GM18867 (cell line): ENCODE measurements around the gene IBTK.
A peak's percentile ranks its signal among the peaks of the same experiment; 100 is the strongest.
"Not testable (repeated sequence)": the region's sequence is repeated elsewhere in the genome, so short reads cannot be mapped to it uniquely, and the experiment has no call there.

Experiments
- ATAC-seq: cut with Tn5 transposase; IDR thresholded peaks from one replicate; pipeline ENCODE4 v1.9.1; 2021; ENCODE audit warnings: mild to moderate bottlenecking, moderate library complexity; ENCODE audit not compliant: unreplicated experiment

IBTK gene

DNA sequence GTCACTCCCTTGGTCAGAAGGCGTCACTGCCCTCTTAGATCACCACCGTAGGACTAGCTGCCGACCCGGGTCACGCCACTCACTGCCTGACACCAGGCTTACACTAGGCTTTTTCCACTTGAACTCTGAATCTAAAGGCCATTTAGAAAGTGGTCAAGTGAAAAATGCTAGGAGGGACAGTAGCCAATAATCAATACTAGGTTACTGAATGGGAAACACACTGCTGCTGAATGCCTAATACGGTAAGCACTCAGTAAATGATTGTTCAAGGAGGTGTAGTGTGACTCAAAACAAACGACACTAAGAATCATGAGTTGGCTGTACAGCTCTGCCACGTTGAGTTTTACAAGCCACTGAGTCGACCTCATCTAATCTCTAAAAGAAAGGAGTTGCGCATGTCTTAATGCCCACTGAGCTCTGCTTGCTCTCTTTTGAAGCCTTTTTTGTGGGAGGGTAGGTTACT is 760 bp upstream of the IBTK start:
- ATAC-seq: peak; percentile 42

- ATAC-seq: peak; percentile 34
These were observed 591 bp downstream of the IBTK start for GRCh38 chr6:82246802-82247504.

DNA sequence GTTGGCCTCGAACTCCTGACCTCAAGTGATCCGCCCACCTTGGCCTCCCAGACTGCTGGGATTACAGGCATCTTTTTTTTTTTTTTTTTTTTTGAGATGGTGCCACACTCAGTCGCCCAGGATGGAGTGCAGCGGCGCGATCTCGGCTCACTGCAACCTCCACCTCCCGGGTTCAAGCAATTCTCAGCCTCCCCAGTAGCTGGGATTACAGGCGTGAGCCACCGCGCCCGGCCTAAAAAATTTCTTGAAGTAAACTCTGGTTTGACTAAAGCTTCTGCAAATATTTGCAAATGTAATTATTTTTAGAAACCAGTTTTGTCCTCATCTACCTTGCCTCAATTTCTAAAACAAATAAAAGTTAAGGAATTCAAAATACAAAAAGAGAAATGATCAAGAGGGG is 1.2 kb downstream of the IBTK start:
- ATAC-seq: no peak

DNA sequence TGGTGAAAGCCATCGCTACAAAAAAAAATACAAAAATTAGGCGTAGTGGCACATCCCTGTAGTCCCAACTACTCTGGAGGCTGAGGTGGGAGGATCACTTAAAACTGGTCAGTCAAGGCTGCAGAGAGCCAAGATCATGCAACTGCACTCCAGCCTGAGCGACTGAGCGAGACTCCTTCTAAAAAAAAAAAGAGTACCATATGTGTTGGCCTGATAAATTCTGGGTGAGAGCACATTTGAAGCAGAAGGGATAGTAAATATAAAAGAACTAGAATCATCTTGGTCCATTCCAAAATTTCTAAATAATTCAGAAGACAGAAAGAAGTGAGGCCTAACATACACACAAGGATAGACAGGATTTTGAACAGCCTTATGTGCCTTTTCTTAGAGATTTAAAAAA is 2.2 kb downstream of the IBTK start:
- no peak for ATAC-seq

DNA sequence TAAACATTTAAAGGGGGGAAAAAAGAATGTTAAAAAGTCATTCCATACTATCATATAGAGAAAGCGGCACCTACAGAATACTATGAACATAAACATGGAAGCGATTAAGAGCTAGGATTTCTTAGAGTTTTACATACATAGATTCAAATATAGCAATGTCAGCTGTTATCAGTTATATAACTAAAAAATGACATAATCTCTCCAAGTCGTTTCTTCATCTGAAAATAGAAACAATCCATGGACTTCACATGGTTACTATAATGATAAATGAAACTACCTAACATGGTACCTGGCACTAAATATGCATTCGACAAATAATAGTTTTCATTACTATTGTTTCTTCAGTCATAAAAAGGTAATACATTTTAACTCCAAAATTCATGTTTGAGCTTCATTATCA is 3.7 kb downstream of the IBTK start:
- ATAC-seq: no peak

DNA sequence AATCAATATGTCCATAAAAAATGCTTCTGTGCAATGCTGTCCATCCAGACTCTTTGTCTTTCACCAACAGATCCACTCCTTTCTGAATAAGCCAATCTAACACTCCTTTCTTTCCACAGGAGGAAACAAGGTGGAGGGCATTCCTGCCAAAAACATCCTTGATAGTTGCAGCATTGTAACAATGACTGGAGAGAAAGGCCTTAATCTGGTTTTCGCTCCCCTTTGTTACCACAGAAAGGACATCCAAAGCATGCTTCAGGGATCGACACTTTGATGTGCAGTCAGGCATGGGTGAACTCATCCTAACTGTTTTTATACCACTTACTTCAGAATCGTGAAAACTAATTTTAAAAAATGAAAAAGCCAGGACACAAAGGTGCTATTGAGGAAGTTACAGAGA is 7.4 kb downstream of the IBTK start:
- ATAC-seq: no peak

GRCh38 chr6:82239597-82239996 is 7.9 kb downstream of the IBTK start:
- ATAC-seq: no peak

- ATAC-seq: no peak
These were observed 10.5 kb downstream of the IBTK start for GRCh38 chr6:82237013-82237412.

DNA sequence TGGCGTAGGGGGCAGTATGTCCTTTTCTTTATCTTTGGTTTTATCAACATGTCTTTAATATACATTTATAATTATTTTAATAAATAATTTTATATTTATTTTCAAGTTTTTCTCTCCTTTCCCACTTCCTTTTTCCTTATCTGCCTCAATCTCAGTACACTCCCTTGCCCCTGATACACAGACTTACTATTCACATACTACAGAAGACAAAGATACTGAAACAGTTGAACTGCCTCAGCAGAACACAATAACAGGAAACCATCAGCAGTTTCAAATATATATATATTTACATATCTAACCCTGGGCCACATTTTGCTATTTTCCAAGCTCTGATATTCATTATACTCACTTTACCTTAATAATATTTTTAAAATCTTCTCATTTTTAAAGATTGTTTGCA is 19.8 kb downstream of the IBTK start:
- peak; percentile 96 for ATAC-seq

GRCh38 chr6:82220167-82220566 is 27.4 kb downstream of the IBTK start:
- no peak for ATAC-seq

DNA sequence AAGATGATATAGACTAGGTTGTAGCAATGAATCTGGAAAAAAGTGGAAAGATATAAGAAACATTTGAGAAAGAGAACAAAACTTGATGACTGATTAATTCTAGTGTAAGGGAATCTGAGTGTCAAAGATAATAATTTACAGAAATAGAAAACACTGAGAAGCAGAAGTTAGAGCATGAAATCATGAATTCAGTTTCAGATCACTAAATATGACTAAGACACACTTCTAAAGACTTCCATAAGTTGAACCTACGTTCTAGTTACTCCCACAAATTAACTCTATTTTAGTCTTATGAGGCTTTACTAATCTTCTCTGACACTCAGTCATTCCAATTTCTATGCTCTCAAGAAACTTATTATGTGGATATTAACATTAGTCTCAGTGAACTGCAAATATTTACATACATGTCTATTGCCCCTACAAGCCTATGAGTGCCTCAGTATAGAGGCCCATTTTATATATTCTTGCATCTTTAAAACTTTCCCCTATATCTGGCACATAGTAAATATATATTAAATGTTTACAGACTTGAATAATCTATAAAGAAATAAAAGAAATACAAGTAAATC is 30.4 kb downstream of the IBTK start:
- peak; percentile 87 for ATAC-seq

- peak; percentile 11 for ATAC-seq
These were observed 31.0 kb downstream of the IBTK start for GRCh38 chr6:82216549-82216948.

- ATAC-seq: no peak
These were observed 36.2 kb downstream of the IBTK start for GRCh38 chr6:82211326-82211725.

- ATAC-seq: no peak
These were observed 38.6 kb downstream of the IBTK start for GRCh38 chr6:82208913-82209312.

GRCh38 chr6:82205930-82206392 is 41.6 kb downstream of the IBTK start:
- ATAC-seq: no peak

- ATAC-seq: no peak
These were observed 43.5 kb downstream of the IBTK start for GRCh38 chr6:82204020-82204419.

- no peak for ATAC-seq
These were observed 49.8 kb downstream of the IBTK start for GRCh38 chr6:82197784-82198183.

GRCh38 chr6:82197245-82197644 is 50.3 kb downstream of the IBTK start:
- ATAC-seq: not testable (repeated sequence)

DNA sequence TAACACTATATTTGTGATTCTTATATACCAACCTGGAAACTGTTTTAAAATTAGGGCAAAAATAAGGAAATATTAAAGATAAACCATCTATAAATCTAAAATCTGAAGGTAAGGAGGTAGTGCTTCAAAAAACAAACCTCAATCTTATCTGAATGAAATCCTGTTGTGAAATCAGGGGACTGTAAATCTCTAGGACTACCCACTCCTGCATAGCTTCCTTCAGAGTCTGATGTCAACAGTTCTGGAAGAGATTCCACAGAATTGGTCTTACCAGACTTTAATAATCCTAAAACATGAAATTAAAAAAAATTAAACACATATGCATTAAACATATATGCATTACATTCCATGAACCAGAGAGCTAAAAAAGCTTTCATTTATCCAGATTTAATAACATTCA is 51.4 kb downstream of the IBTK start:
- no peak for ATAC-seq

- ATAC-seq: no peak
These were observed 51.9 kb downstream of the IBTK start for GRCh38 chr6:82195619-82196018.

DNA sequence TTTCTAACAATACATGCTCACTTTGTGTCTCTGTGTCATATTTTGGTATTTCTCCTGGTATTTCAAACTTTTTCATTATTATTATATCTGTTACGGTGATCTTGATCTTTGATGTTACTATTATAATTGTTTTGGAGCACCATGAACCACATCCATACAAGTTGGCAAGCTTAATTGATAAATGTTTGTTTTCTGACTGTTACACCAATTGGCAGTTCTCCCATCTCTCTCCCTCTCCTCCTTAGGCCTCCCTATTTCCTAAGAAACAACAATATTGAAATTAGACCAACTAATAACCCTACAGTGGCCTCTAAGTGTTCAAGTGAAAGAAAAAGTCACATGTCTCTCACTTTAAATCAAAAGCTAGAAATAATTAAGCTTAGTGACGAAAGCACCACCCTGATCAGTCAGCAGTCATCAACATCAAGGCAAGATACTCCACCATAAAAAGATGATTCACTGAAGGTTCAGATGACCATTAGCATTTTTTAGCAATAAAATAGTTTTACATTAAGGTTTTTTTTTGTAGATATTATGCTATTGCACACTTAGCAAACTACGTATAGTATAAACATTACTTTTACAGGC is 61.5 kb downstream of the IBTK start:
- no peak for ATAC-seq

DNA sequence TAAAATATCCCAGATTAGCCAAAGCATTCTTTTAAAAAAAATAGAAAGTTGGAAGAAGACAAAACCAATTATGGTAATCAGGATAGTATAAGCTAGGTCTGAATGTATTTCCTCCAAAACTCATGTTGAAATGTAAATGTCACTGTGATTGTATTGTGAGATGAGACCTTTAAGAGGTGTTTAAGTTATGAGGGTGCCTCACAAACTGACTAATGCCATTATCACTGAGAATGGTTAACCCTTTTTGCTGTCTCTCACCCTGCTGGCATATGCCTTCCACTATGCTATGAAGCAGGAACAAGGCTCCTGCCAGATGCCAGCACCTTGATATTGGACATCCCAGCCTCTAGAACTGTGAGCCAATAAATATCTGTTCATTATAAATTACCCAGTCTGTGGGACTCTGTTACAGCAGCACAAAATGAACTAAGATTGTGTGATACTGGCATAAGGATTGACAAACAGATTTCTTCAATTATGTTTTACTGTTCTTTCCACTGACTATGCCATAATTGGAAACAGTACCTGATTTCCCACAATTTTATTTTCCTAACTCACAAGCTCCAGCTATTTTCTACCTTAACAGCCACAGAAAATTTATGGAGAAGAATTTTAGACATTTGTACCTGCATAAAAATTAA is 63.8 kb downstream of the IBTK start:
- no peak for ATAC-seq
